Astrocyte of the cerebellum (primary cell): ENCODE measurements around the gene ADAM22.
A peak's percentile ranks its signal among the peaks of the same experiment; 100 is the strongest.

ENCODE experiments used
- DNase-seq: peaks from one replicate; pipeline ENCODE4 v3.0.0-alpha.2; 2011; ENCODE audit warnings: low read depth
- H3K4me3 ChIP-seq: 2 replicates; pipeline ENCODE4 v1.5.1; 2011; ENCODE audit warnings: mild to moderate bottlenecking, low read depth, low read length, moderate library complexity
- in situ Hi-C: cut with HindIII; loops from 2 replicates; pipeline ENCODE4 v1.10.0; 2017; ENCODE audit warnings: low sequenced_read_pairs
- TF ChIP-seq, protein P1 (sequence below): IDR thresholded peaks from 2 replicates; pipeline ENCODE4 v1.5.1; 2012; ENCODE audit warnings: low read length, low read depth, moderate library complexity, mild to moderate bottlenecking; ENCODE audit errors: missing control alignments

ADAM22 gene

GRCh38 chr7:88167721-88168120 is 233.7 kb downstream of the ADAM22 start:
- TF ChIP-seq, protein P1, sequence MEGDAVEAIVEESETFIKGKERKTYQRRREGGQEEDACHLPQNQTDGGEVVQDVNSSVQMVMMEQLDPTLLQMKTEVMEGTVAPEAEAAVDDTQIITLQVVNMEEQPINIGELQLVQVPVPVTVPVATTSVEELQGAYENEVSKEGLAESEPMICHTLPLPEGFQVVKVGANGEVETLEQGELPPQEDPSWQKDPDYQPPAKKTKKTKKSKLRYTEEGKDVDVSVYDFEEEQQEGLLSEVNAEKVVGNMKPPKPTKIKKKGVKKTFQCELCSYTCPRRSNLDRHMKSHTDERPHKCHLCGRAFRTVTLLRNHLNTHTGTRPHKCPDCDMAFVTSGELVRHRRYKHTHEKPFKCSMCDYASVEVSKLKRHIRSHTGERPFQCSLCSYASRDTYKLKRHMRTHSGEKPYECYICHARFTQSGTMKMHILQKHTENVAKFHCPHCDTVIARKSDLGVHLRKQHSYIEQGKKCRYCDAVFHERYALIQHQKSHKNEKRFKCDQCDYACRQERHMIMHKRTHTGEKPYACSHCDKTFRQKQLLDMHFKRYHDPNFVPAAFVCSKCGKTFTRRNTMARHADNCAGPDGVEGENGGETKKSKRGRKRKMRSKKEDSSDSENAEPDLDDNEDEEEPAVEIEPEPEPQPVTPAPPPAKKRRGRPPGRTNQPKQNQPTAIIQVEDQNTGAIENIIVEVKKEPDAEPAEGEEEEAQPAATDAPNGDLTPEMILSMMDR, result no peak
- in situ Hi-C loops, result no loop called here
- no peak overlapping the region for H3K4me3 ChIP-seq
- DNase-seq, result no peak

GRCh38 chr7:88169717-88170320 is 235.8 kb downstream of the ADAM22 start:
- in situ Hi-C loops, result no loop called here
- no peak overlapping the region for H3K4me3 ChIP-seq
- TF ChIP-seq, protein P1, result peak; percentile 39
- no peak for DNase-seq

DNA sequence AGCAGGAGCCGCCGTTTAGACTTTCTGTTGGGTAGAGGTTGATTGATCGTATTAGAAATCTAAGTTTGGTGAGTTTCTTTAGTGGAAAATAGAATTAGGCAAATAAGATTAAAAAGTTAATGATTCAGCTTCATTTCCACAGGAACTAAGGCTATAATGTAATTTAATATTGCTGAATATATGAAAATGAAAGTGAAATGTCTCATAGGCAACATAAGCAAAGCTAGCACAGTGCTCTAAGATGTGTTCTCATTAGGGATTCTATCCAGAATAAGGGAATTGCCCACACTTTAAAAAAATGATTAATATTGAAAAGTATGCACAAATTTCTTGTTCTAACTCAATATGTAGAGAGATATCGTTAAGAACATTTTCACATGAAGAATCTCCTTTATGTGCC is 238.8 kb downstream of the ADAM22 start:
- H3K4me3 ChIP-seq, result no peak overlapping the region
- in situ Hi-C loops, result no loop called here
- no peak for DNase-seq
- TF ChIP-seq, protein P1, result no peak

GRCh38 chr7:88176190-88176589 is 242.1 kb downstream of the ADAM22 start:
- no peak overlapping the region for H3K4me3 ChIP-seq
- in situ Hi-C loops, result no loop called here
- TF ChIP-seq, protein P1, result no peak

GRCh38 chr7:88183051-88183450 is 249.0 kb downstream of the ADAM22 start:
- TF ChIP-seq, protein P1, result no peak
- no peak overlapping the region for H3K4me3 ChIP-seq
- DNase-seq, result no peak
- in situ Hi-C loops, result no loop called here

More at GRCh38 chr7:88176190-88176589, 242.1 kb downstream of the ADAM22 start:
- DNase-seq, result no peak

- H3K4me3 ChIP-seq, result no peak overlapping the region
- TF ChIP-seq, protein P1, result no peak
- DNase-seq, result peak; percentile 42
- in situ Hi-C loops, result no loop called here
Measured at GRCh38 chr7:88184848-88185304, 250.8 kb downstream of the ADAM22 start.
